GM18861 (cell line): ENCODE measurements around the gene KCTD13.
"Not testable (repeated sequence)": the region's sequence is repeated elsewhere in the genome, so short reads cannot be mapped to it uniquely, and the experiment has no call there.

Experiments used
- ATAC-seq: cut with Tn5 transposase; IDR thresholded peaks from one replicate; pipeline ENCODE4 v1.9.1; 2021; ENCODE audit not compliant: unreplicated experiment

KCTD13 gene, protein sequence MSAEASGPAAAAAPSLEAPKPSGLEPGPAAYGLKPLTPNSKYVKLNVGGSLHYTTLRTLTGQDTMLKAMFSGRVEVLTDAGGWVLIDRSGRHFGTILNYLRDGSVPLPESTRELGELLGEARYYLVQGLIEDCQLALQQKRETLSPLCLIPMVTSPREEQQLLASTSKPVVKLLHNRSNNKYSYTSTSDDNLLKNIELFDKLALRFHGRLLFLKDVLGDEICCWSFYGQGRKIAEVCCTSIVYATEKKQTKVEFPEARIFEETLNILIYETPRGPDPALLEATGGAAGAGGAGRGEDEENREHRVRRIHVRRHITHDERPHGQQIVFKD

DNA sequence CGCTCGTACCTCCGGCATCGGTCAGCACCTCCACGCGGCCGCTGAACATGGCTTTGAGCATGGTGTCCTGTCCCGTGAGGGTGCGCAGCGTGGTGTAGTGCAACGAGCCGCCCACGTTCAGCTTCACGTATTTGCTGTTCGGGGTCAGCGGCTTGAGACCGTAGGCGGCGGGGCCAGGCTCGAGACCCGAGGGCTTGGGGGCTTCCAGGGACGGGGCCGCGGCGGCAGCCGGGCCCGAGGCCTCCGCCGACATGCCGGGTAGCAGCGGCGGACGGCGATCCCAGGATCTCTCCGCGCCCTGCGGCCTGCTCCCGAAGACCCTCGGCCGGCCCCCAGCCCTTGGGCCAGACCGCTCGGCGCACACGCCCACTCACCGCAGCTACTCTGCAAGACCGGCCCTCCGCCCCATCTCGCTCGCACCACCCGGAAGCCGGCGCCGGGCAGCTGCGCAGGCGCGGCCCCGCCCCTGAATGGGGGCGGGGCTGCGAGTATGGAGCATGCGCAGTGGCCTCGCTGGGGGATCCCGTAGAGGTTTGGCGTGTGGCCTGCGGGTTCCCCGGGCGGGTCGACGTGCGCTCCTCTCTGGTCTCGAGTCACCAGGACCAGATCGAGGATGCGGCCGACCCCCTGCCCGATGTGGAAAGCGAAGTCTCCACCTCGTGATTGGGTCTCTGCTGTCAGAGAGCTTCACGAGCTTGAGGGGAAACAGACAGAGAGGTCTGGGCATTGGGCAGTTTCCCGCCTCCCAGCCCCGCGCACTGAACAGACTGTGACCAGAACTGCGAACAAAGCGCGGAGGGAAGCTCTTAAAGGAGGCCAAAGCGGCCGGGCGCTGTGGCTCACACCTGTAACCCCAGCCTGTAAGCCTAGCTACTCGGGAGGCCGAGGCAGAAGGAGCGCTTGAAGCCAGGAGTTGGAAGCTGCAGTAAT is at the start of gene KCTD13:
TSS of gene KCTD13 (minus strand) at position 446 of the 930 bp plus-strand sequence. CDS start at position 253, 193 bp downstream.
- peak; percentile 64 for ATAC-seq

DNA sequence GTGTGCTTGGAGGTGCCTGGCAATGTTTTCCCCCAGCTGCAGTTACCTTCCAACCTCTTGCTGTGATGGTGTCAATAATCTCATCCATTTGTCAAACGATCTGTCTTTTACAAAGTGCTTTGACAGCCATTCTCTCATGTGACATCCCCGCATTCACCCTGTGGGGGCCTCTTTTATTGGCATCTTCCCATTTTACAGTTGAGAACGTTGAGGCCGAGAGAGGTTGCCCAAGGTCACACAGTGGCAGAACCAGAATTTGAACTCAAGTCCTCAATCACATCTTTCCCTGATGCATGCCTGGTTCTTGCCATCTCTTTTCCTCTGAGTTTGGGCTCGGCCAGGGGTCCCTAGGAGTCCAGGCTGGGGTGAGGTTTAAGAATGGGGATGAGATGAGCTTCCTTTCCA is 49.1 kb upstream of the KCTD13 start:
- no peak for ATAC-seq

DNA sequence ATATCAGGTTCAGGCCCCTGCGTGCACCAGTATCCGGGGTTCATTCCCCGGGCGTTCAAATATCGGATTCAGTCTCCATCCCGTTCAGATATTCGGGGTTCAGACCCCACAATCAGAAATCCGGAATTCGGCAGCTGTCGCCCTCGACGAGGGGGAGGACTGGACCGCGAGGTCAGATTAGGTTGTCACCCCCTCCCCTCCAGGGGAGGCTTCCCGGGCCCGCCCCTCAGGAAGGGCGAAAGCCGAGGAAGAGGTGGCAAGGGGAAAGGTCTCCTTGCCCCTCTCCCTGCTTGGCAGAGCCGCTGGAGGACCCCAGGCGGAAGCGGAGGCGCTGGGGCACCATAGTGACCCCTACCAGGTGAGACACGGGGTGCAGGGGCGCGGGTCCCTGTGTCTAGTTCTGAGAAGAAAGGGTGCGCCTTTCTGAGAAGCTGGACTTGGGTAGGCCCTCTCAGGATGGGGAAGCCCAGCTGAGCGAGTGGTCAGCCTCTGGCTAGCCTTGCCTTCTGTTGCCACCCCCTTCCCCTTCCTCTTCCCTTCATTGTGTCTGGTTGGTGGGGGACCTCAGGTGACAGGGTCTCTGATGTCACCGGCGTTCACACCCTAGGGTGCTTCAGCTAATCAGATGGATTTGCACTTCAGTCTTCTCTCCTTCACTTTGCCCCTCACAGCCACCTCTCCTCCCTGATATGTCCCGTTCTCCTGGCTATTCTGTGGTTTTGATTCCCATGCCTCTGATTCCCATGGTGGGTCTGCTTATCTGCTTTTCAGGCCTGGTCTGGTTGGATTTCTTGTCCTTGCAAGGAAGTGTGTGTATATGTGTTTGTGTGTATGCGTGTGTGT is 48.5 kb upstream of the KCTD13 start:
- ATAC-seq: no peak

DNA sequence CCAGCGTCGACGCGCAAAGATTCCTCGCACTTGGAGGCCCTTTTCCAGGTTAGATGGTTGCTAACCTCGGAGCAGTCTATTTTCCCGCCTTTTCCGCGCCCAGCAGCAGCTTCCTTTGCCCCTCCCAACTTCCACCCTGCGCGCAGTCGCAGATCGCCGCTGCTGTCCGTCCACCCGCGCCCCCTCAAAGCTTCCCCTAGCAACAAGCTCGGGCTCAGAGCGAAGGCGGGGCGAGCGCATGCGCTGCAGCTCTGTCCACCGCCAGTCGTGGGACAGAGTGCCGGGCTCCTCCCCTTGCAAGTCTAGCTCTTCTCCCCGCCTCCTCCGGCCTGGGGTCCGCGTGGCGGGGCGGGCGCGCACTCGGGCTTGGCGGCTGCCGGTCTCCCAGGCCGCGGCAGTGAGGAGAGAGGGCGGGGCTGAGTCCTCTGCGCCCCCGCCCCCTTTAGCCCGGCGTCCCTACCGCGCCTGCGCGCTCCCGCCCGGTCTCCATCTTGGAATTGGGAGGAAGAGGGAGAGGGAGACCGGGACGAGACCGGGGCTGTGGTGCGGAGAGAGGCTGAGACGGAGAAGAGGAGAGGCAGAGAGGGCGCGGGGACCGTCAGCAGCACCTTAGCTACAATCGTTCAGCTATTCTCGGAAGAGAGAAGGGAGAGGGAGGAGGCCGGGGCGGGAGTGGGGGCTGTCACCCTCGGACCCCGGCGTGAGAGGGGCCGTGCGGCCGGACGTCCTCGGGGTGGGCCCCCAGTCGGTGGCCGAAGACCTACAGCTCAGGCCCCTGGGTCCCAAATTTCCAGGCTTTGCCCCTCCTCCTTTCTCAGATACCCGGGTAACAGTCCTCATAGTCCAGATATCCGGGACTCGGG is 47.6 kb upstream of the KCTD13 start, which contains the start of gene TAOK2:
TSS of gene TAOK2 (plus strand) at position 485 of the 863 bp plus-strand sequence. CDS start 3,905 bp downstream, outside the sequence.
- peak; percentile 87 for ATAC-seq

DNA sequence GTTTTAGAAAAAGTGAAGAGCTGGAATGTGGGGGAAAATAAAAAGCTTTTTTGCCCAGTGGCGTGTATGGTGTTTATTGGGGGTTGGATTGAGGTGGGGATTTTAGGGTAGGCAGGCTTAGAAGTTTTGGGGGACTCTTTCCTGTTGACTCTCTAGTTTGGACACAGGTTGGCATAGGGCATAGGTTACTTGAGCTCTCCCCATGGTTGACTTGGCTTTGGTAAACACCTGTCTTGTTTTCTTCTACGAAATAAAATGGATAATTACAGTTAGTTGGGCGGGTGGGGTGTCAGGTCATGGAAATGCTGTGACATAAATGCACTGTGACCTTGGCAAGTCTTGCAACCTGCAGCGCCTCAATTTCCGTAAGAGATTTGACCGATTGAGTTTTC is 47.0 kb upstream of the KCTD13 start:
- no peak for ATAC-seq

DNA sequence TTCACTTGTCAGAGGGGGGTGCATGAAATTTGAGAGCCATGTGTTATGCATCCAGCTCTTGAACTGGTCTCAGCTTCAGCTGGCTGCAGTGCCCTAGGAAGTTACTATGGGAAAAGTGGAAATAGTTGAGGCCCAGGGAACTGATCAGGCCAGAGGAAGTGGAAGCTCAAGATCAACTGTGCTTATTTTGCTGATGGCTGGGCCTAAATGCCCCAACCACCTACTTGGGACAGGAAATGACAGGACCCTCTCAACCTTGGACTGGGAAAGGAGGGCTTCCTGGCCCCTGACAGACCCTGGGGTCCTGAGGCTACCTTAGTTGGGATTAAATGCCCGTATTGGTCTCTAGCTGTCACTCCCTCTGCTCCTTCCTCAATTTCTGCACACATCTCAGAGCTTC is 46.5 kb upstream of the KCTD13 start:
- ATAC-seq: no peak

DNA sequence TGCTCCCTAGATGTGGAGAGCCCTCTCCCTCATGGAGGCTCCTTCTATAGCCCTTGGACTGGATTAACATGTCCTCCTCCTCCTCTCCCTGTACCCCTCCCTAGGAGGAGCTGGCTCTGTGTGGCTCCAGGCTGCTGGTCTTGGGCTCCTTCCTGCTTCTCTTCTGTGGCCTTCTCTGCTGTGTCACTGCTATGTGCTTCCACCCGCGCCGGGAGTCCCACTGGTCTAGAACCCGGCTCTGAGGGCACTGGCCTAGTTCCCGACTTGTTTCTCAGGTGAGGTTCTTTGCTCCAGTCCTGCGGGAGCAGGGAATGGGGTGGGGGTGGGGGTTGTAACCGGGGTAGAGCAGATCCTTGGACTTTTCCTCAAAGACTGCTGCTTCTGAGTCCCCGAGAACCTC is 45.3 kb upstream of the KCTD13 start:
- no peak for ATAC-seq

DNA sequence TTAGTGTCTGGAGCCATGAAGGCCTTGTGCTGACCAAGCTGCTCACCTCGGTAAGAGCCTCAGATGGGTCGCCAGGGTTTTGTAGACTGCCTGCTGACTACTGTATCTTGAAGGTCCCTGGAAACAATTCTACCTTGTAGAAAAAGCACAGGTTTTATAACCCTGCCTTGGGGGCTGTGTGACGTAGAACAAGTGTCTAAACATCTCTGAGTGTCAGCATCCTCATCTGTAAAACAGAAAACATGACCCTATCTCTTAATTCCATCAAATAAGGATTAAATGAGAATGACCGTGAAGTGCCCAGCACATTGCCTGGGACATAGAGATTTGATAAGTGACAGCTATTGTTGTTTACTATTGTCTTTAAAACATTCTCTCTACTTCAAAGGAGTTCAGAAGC is 42.2 kb upstream of the KCTD13 start:
- no peak for ATAC-seq

DNA sequence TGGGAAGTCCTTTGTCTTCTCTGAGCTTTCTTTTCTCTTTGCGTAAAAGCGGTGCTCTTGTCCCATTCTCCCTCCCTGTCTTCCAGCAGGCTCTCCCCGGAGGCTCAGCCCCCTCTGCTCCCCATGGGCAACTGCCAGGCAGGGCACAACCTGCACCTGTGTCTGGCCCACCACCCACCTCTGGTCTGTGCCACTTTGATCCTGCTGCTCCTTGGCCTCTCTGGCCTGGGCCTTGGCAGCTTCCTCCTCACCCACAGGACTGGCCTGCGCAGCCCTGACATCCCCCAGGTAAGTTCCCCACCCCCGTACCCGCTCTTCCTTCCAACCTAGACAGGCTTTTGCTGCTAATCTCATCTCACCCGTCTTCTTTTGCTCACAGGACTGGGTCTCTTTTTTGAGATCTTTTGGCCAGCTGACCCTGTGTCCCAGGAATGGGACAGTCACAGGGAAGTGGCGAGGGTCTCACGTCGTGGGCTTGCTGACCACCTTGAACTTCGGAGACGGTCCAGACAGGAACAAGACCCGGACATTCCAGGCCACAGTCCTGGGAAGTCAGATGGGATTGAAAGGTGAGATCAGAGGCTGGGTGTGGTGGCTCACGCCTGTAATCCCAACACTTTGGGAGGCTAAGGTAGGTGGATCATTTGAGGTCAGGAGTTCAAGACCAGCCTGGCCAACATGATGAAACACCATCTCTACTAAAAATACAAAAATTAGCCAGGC is 37.2 kb upstream of the KCTD13 start:
- ATAC-seq: no peak

DNA sequence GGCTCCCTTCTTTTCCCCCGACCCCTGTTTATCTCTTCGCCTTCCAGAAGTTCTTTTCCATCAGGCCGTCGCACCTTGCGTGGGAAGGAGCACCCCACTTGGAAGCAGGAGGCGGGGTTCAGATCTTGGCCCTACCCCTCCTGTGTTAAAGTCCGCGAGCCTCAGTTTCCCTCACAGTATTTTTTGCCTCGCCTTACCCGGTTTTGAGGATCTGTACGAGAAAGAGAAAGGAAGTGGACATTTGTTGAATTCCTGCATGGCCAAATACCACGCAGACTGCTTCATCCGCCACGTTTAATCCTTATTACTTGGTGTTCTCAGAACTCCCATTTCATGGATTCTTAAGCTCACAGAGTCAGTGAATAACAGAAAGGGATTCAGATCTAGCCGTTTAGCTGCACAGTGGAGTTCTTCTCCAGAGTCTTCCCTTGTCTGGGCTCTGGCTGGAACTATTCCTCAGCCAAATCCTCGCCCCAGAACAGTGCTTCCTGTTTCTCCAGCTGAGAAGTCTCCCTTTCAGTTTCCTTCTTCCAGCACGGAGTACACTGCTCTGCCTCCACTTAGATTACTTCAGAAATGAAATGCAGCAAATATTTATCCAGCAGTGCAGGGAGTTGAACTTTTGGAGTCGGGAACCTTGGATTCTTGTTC is 36.4 kb upstream of the KCTD13 start:
- no peak for ATAC-seq

DNA sequence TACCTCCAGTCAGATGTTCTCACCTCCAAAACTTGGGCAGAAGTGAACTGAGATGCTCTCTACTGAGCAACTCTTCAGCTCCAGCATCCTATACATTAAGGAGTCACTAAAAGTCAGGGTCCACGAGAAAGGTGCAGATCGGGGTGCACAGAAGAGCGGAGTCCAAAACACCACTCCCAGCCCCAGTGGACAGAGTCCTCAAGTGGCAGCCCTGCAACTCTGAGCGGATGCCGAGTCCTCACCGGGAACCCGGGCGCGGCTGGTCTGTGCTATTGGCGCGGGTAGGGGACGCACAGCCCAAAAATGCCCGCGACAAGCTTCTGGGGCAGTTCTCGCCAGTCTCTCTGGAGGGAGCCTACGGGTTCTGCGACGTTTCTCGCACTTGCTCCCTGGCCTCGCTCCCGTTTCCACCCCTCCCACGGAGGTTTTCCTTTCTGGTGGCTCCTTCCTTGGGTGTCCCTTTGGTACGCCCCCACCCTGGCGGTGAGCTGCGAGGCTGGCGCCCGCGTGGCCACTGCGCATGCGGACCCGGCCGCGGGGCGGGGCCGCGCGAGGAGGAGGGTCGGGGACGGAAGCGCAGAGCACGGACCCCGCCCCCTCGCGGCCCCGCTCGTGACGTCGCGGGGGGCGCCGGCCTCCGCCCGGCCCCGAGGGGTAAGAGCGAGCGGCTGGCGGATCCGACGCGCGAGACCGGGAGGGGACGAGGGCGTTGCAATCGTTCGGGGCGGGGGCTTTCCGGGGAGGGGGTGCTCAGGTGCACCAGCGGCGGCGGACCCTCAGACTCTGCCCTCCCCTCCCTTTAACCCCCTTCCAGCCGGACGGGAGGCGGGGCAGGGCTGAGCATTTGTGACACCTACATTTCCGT is 35.7 kb upstream of the KCTD13 start, which contains the start of gene TMEM219:
TSS of gene TMEM219 (plus strand) at position 601 of the 865 bp plus-strand sequence. CDS start 1,065 bp downstream, outside the sequence.
- peak; percentile 93 for ATAC-seq

DNA sequence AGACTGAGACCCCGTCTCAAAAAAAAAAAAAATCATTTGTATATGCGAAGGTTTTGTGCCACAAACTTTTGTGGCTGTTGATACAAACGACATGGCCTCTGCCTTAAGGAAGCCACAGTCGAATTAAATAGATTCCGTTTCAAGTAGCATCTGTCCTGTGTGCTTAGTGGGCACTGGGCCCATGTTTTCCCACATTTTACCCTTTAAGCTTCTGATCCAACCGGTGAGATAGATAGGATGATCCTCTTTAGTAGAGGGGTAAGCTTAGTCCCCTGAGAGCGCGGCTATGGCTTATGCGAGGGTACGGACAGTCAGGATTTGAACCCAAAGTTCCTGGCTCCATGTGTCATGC is 35.1 kb upstream of the KCTD13 start:
- ATAC-seq: no peak

DNA sequence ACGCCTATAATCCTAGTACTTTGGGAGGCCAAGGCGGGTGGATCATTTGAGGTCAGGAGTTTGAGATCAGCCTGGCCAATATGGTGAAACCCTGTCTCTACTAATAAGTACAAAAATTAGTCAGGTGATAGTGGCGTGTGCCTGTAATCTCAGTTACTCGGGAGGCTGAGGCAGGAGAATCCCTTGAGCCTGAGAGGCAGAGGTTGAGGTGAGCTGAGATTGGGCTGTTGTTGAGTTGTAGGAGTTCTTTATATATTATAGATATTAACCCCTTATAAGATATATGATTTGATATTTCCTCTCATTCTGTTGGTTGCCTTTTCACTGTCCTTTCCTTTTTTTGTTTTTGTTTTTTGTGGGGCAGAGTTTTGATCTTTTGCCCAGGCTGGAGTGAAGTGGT is 33.8 kb upstream of the KCTD13 start:
- not testable (repeated sequence) for ATAC-seq

DNA sequence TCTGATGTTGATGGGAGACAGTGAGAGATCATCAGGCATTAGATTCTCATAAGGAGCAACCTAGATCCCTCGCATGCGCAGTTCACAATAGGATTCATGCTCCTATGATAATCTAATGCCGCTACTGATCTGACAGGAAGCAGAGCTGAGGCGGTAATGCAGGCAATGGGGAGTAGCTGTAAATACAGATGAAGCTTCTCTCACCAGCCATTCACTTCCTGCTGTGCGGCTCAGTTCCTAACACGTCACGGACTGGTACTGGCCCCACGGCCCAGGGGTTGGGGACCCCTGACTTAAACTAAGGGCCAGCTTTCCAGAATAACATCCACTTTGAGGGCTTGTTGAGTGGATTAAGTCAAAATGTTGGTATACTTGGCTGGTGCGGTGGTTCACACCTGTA is 33.3 kb upstream of the KCTD13 start:
- no peak for ATAC-seq

DNA sequence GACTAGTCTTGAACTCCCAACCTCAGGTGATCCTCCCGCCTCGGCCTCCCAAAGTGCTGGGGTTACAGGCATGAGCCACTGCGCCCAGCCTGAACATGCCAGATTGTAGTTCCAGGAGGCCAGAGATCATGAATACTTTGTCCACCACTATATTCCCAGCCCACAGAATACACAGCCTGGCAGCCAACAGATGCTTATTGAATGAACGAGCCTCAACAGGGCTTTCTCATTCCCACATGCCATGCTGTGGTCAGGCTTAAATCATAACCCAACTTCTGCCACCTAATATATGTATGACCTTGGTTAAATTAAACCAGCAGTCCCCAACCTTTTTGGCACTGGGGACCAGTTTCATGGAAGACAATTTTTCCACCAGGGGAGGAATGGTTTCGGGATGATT is 32.7 kb upstream of the KCTD13 start:
- no peak for ATAC-seq

DNA sequence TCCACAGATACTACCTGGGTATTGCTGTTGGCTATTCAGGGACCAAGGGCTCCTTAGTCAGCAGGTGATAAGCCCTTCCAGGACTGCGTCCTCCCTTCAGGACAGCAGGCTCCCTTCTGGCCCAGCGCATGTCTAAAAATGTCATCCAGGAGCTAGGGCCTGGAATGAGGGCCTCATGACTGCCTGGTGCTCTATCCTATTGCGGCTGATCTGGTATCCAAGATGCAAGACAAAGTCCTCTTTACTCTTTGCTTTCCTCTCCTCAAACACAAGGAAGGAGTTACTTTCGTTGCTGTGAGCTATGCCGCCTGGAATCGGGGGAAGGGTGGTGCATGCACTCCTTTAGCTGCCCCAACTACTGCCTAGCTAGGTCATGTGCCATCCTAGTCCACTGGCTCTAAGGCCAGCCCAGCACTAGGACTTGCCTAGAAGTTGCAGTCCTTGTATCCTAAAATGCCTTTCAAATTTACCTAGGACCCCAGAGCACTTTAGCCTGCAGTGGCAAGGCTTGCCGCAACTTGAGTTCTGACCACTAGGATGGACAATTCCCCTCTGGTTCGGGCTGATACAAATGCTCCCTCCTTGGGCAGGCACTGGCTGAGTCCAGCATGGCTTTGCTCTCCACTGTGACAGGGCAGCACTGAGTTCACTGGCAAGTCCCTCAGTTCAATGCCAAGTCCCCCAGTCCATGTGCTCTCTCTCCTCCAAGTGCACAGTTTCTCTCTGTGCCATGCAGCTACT is 25.8 kb upstream of the KCTD13 start:
- no peak for ATAC-seq

DNA sequence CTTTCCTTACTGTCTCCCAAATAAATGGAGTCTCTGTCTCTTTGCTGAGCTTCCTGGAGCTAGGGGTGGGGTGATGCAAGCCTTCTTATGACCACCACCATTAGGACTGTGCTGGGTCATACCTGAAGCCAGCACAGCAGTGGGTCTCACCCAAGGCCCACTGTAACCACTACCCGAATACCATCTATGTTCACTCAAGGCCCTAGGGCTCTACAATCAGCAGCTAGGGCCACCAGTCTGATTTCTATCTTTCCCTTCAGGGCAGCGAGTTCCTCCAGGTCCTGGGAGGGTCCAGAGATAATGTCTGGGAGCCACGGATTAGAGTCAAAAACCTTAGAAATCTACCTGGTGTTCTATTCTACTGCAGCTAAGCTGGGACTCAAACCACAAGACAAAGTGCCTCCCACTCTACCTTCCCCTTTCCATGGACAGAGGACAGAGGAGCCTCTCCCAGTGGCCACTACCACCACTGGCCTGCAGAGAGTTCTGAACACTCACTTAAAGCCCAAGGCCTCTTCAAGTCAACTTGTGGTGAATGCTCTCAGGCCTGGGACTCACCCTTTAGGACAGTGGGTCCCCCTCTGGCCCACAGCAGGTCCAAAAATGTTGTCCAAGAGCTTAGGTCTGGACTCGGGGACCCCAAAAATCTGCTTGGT is 24.9 kb upstream of the KCTD13 start:
- no peak for ATAC-seq
